ENCODE measurements around the gene RNF213. TPM values are rescaled to one million over a fixed set of nuclear protein-coding genes. Genes with fewer than 3 reads are reported as not detected.

RNF213 gene
- total and polyA plus RNA-seq, 2 of the 8 experiments (the other 6 are each of a cell fraction or from before 2014, with no cell fraction given) = 33.8 to 62.8 TPM

DNA sequence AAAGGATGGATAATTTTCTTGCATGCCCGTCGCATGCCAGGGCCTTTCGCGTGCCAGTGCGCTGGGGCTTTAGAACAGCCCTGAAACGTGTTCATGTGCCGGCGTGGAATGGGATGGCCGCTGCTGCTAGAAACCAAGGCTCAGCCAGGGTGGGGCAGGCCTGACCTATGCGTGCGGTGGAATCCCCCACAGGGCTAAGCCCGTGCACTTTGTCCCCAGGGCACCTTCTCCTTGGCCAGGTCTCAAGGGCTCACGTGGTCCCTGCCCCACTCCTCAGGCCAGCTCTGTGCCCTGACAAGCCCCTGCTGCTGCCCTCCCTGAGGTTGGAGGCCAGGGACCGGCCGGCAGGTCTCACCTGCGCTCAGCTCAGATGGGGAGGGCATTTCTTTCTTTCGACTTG, 13.1 kb upstream of the RNF213 start:
- ChIA-PET CTCF (ENCODE audit: partially characterized antibody) (interaction anchor here (0.6 to 2.4 kb wide), 2 partner anchors 21 to 219 kb away, joined by 3 to 10 read pairs; no protein-coding TSS in a partner anchor), POLR2A (ENCODE audit: partially characterized antibody) (no interaction called here)
- H3K56ac ChIP-seq (replicated peaks; ENCODE audit: insufficient read length, low read depth, low read length) = no peak overlapping the region
- TF ChIP-seq YY1 (IDR thresholded peaks at IDR 0.05; ENCODE audit: low read depth, low read length) (no peak), HDAC2 (IDR thresholded peaks at IDR 0.05; ENCODE audit: borderline replicate concordance in 1 of 2, low read depth in 2 of 2, low read length in 2 of 2) (no peak), BACH1 (IDR thresholded peaks at IDR 0.05; ENCODE audit: low read length) (no peak), EZH2 (IDR thresholded peaks at IDR 0.05; ENCODE audit: low read depth, low read length, severe bottlenecking) (no peak), TBP (IDR thresholded peaks at IDR 0.05; ENCODE audit: low read depth, low read length) (no peak), CHD2 (IDR thresholded peaks at IDR 0.05; ENCODE audit: low read length) (no peak), MAFK (IDR thresholded peaks at IDR 0.05; ENCODE audit: low read depth, low read length) (no peak)
- WGBS, 2 experiments (ENCODE audit: extremely low coverage in 1 of 2, insufficient coverage in 1 of 2, insufficient read length in 1 of 2, insufficient replicate concordance in 2 of 2, low coverage in 1 of 2, low lambda C conversion rate in 2 of 2, missing lambda C conversion rate in 1 of 2) = 95% methylated on average over 16 of the region's 17 CpGs; no CpG with 5 or more reads in 1 of the 2 experiments
- H3K27me3 ChIP-seq (replicated peaks in 1 of 4; ENCODE audit: control insufficient read depth in 3 of 4, extremely low read depth in 1 of 4, insufficient read depth in 3 of 4, low read length in 3 of 4) = no peaks in the 10 kb centered on the region
- H2AK5ac ChIP-seq (ENCODE audit: low read depth, low read length) = no peak overlapping the region
- H3K9ac ChIP-seq (replicated peaks in 1 of 4; ENCODE audit: extremely low read depth in 1 of 4, low read depth in 3 of 4, low read length in 3 of 4) = no peak overlapping the region
- H4K20me1 ChIP-seq (replicated peaks in 1 of 2; ENCODE audit: control insufficient read depth in 1 of 2, insufficient read depth in 2 of 2, low read length in 2 of 2) = peaks cover 0 to 1% of the 10 kb centered on the region in 2 experiments
- no peak overlapping the region for H4K5ac ChIP-seq (ENCODE audit: insufficient read length, low read depth, low read length)
- H3K23me2 ChIP-seq (ENCODE audit: low read depth, low read length) = no peaks in the 10 kb centered on the region
- H3K4me2 ChIP-seq (ENCODE audit: insufficient read depth in 1 of 2, low read depth in 2 of 2, low read length in 2 of 2) = no peak overlapping the region
- no peak overlapping the region for H3K4me3 ChIP-seq (ENCODE audit: extremely low read depth in 1 of 4, insufficient read depth in 2 of 4, low read depth in 3 of 4, low read length in 4 of 4)
- no peak overlapping the region for H2BK20ac ChIP-seq (ENCODE audit: low read length)
- no peak for FAIRE-seq
- no peak overlapping the region for H2BK12ac ChIP-seq (ENCODE audit: low read depth, low read length)
- H3K79me2 ChIP-seq (ENCODE audit: control insufficient read depth in 1 of 2, insufficient read depth in 2 of 2, low read length in 2 of 2) = no peaks in the 10 kb centered on the region
- H3K14ac ChIP-seq (ENCODE audit: insufficient read length) = no peak overlapping the region
- no peak overlapping the region for H3K18ac ChIP-seq (ENCODE audit: extremely low read depth, low read length)
- H4K8ac ChIP-seq (ENCODE audit: extremely low read depth, insufficient read depth, low read length) = no peak overlapping the region; the same call in 1 of the 2 replicates
- peaks cover 0 to 8% (median 3%) of the 10 kb centered on the region in 4 experiments; a peak in 3 of 8 replicates for H3K36me3 ChIP-seq (ENCODE audit: control insufficient read depth in 2 of 4, insufficient read depth in 4 of 4, low read length in 3 of 4)
- H3K4me1 ChIP-seq (replicated peaks in 1 of 4; ENCODE audit: control insufficient read depth in 3 of 4, insufficient read depth in 4 of 4, low read length in 3 of 4) = 0 out of 7 replicates have a peak, but pooled peaks cover 0 to 1% (median 0%) of the 10 kb centered on the region in 4 experiments
- no peaks in the 10 kb centered on the region; a peak in 1 of 4 replicates for H3K9me3 ChIP-seq (ENCODE audit: insufficient read depth in 2 of 2, low read depth in 1 of 2, low read length in 1 of 2)
- H4K91ac ChIP-seq (replicated peaks; ENCODE audit: insufficient read length, low read length) = no peak overlapping the region
- no peak overlapping the region for H2BK120ac ChIP-seq (replicated peaks; ENCODE audit: low read depth, low read length)
- H3K23ac ChIP-seq (ENCODE audit: insufficient read length) = no peak overlapping the region
- H2AFZ ChIP-seq (ENCODE audit: low read length) = no peak overlapping the region
- no peak for DNase-seq (ENCODE audit: low read depth in 1 of 2, low spot score in 2 of 2)
- H3K79me1 ChIP-seq (ENCODE audit: low read depth, low read length) = no peaks in the 10 kb centered on the region
- peak overlapping the region; percentile 60; the same call in 1 of the 2 replicates for H2BK5ac ChIP-seq (ENCODE audit: low read depth, low read length)
- no peak overlapping the region for H2BK15ac ChIP-seq (ENCODE audit: low read length)
- H3K4ac ChIP-seq (replicated peaks; ENCODE audit: insufficient read length, low read depth, low read length) = no peak overlapping the region
- H3K27ac ChIP-seq (ENCODE audit: low read depth, low read length) = no peak overlapping the region

Data from H1 (cell line).